Measurements from ENCODE around the gene LETM1. TPM values are rescaled to one million over a fixed set of nuclear protein-coding genes. Genes with fewer than 3 reads are reported as not detected.

Gene LETM1
- total RNA-seq, 4 donors from 2014 or later: 23.2 to 40.3 (median 33.6) TPM

DNA sequence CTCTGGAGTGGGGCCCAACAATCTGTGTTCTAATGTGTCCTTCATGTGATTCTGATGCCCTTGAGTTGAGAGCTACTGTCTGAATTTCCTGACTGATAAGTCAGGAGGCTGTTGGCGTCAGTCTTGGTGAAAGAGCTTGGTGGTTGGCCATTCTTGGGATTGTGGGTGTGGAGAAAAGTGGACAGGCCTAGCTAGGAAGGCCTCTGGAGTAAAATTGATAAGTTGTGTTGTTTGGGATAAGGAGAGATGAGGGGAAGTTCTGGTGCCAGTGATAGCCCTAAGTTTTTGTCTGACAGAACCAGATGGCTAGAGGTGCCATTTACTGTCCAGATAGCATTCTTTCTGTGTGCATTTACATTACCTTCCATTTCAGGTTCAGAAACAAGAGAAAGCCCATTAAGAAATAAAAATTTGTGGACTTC is 26.9 kb upstream of the LETM1 start:
- intact Hi-C loops (cut with DNase I; ENCODE audit: low total_unique reads): no loop called here
- ATAC-seq (no peak), DNase-seq (no peak)
- Histone ChIP-seq H3K9me3 (no peaks in the 10 kb centered on the region), H3K4me1 (no peaks in the 10 kb centered on the region), H3K27ac (no peak overlapping the region), H3K4me3 (no peak overlapping the region), H3K36me3 (no peaks in the 10 kb centered on the region), H3K27me3 (no peaks in the 10 kb centered on the region)
- TF ChIP-seq, protein P1, sequence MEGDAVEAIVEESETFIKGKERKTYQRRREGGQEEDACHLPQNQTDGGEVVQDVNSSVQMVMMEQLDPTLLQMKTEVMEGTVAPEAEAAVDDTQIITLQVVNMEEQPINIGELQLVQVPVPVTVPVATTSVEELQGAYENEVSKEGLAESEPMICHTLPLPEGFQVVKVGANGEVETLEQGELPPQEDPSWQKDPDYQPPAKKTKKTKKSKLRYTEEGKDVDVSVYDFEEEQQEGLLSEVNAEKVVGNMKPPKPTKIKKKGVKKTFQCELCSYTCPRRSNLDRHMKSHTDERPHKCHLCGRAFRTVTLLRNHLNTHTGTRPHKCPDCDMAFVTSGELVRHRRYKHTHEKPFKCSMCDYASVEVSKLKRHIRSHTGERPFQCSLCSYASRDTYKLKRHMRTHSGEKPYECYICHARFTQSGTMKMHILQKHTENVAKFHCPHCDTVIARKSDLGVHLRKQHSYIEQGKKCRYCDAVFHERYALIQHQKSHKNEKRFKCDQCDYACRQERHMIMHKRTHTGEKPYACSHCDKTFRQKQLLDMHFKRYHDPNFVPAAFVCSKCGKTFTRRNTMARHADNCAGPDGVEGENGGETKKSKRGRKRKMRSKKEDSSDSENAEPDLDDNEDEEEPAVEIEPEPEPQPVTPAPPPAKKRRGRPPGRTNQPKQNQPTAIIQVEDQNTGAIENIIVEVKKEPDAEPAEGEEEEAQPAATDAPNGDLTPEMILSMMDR (IDR thresholded peaks at IDR 0.05 in 4 of 5, conservative IDR thresholded peaks at IDR 0.05 in 1 of 5): no peak
- TF ChIP-seq POLR2A (IDR thresholded peaks at IDR 0.05): no peak
- in situ Hi-C loops (cut with MboI; ENCODE audit: low sequenced_read_pairs in 4 of 4): loop anchor here in 1 of 4 donors (25.0 kb wide), 1 partner anchor 146 kb away; no protein-coding TSS in a partner anchor

DNA sequence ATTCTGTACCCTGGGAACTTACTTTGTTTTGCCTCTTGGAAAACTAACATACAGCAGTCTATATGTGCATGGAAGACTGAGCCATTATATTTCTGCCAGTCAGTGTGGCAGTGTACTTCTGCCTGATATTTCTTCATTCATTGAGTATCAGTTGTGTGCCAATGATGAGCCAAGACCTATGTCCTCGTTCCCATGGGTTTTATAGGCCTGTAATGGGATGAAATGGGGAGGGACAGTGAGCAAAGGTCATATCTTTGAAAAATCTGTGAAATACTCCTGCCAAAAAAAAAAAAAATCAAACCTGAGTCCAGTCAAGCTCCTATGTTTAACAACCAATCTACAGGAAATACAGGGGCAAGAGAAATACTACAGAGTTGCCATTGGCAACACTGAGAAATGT is 24.4 kb upstream of the LETM1 start:
- intact Hi-C loops (cut with DNase I; ENCODE audit: low total_unique reads): no loop called here
- H3K27me3 ChIP-seq: no peaks in the 10 kb centered on the region
- no peak overlapping the region for H3K27ac ChIP-seq
- DNase-seq: no peak
- no peaks in the 10 kb centered on the region for H3K36me3 ChIP-seq
- no peaks in the 10 kb centered on the region for H3K9me3 ChIP-seq
- H3K4me1 ChIP-seq: no peaks in the 10 kb centered on the region
- in situ Hi-C loops (cut with MboI; ENCODE audit: low sequenced_read_pairs in 4 of 4): loop anchor here in 1 of 4 donors (25.0 kb wide), 1 partner anchor 143 kb away; no protein-coding TSS in a partner anchor
- no peak for ATAC-seq
- TF ChIP-seq, protein P1 (IDR thresholded peaks at IDR 0.05 in 4 of 5, conservative IDR thresholded peaks at IDR 0.05 in 1 of 5): no peak
- no peak for TF ChIP-seq POLR2A (IDR thresholded peaks at IDR 0.05)
- H3K4me3 ChIP-seq: no peak overlapping the region

DNA sequence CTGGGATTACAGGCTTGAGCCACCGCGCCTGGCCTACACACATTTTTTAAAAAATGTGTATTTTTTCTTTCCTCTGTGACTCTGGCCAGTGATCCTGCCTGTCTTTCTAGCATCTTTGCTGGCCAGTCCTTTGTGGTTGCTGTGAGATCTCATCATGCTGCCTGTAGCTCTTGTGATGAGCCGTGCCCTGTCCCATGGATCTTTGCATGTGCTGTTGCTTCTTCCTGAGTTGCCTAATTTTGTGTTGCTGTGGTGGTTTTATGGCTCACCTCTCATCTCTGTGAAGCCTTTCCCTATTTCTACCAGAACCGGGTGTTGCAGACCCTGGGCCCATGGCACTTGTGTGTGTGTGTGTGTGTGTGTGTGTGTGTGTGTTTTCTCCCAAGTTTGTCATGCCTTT is 23.5 kb upstream of the LETM1 start:
- Histone ChIP-seq H3K9me3 (no peaks in the 10 kb centered on the region), H3K4me3 (no peak overlapping the region), H3K36me3 (no peaks in the 10 kb centered on the region), H3K27ac (no peak overlapping the region), H3K4me1 (no peaks in the 10 kb centered on the region), H3K27me3 (no peaks in the 10 kb centered on the region)
- intact Hi-C loops (cut with DNase I; ENCODE audit: low total_unique reads) (no loop called here), in situ Hi-C loops (cut with MboI; ENCODE audit: low sequenced_read_pairs in 4 of 4) (loop anchor here in 1 of 4 donors (25.0 kb wide), 1 partner anchor 142 kb away; no protein-coding TSS in a partner anchor)
- DNase-seq: no peak
- ATAC-seq: no peak
- TF ChIP-seq, protein P1 (IDR thresholded peaks at IDR 0.05 in 4 of 5, conservative IDR thresholded peaks at IDR 0.05 in 1 of 5): no peak
- TF ChIP-seq POLR2A (IDR thresholded peaks at IDR 0.05): no peak

DNA sequence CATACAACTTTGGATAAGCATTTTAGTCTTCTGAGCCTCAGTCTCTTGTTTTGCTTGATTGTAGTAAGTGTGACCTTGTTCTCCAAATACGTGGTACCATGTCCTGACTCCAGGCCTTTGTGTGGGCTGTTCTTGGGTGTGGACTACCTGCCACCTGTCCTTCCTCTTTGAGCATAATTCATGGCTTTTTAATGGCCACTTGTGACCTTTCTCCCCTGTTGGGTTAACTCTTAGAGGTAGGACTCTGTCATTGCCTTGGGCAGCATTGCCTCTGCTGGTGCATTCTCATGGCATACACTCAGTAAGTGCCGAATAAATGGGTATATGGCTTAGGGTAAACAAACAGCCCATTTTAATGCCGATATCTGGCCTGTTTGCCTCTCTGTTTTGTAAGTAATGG is 18.2 kb upstream of the LETM1 start:
- peaks cover 16 to 23% of the 10 kb centered on the region in 2 donors for H3K4me1 ChIP-seq
- ATAC-seq (no peak), DNase-seq (no peak)
- no peaks in the 10 kb centered on the region for H3K9me3 ChIP-seq
- no peak overlapping the region for H3K4me3 ChIP-seq
- H3K36me3 ChIP-seq: no peaks in the 10 kb centered on the region
- TF ChIP-seq, protein P1 (IDR thresholded peaks at IDR 0.05 in 4 of 5, conservative IDR thresholded peaks at IDR 0.05 in 1 of 5): no peak
- intact Hi-C loops (cut with DNase I; ENCODE audit: low total_unique reads) (loop anchor here (5.0 kb wide), 1 partner anchor 527 kb away; the partner anchor contains the start of gene UVSSA), in situ Hi-C loops (cut with MboI; ENCODE audit: low sequenced_read_pairs in 4 of 4) (no loop called here)
- no peaks in the 10 kb centered on the region for H3K27me3 ChIP-seq
- H3K27ac ChIP-seq: no peak overlapping the region

DNA sequence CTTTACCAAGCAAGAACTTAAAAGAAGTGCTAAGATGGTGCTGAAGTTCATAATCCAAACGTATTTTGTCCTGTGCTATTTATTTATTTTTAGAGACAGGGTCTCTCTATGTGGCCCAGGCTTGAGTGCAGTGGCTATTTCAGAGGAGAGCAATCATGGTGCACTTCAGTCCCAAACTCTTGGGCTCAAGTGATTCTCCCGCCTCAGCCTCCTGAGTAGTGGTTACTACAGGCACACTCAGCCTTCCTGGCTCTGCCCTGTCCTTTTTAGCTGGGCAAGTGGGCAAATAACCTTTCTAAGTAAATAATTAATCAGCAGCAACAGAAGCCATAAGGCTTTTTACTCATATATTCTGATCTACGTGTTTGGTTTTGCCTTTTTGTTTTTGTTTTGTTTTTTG is 17.8 kb upstream of the LETM1 start:
- intact Hi-C loops (cut with DNase I; ENCODE audit: low total_unique reads) (loop anchor here (5.0 kb wide), 1 partner anchor 526 kb away; the partner anchor contains the start of gene UVSSA), in situ Hi-C loops (cut with MboI; ENCODE audit: low sequenced_read_pairs in 4 of 4) (no loop called here)
- Histone ChIP-seq H3K4me1 (peaks cover 16 to 23% of the 10 kb centered on the region in 2 donors), H3K36me3 (no peaks in the 10 kb centered on the region), H3K27ac (no peak overlapping the region), H3K9me3 (no peaks in the 10 kb centered on the region), H3K4me3 (no peak overlapping the region), H3K27me3 (peaks cover 0 to 2% (median 0%) of the 10 kb centered on the region in 3 donors)
- DNase-seq (no peak), ATAC-seq (no peak)
- TF ChIP-seq, protein P1 (IDR thresholded peaks at IDR 0.05 in 4 of 5, conservative IDR thresholded peaks at IDR 0.05 in 1 of 5): no peak
- TF ChIP-seq POLR2A (IDR thresholded peaks at IDR 0.05): no peak

All from gastrocnemius medialis (tissue), 4 donors.